ENCODE results near the gene GNAS. TPM values are rescaled to one million over a fixed set of nuclear protein-coding genes. Genes with fewer than 3 reads are reported as not detected.
A peak's percentile ranks its signal among the peaks of the same experiment; 100 is the strongest.

The GNAS gene
- total and polyA plus RNA-seq, 10 of the 15 experiments (the other 5 are each of a cell fraction or from before 2014, with no cell fraction given): 209 to 950 (median 394) TPM

GRCh38 chr20:58908221-58908620, 55.7 kb downstream of the GNAS start (continued):
- TF ChIP-seq ZNF592 (IDR thresholded peaks at IDR 0.05) (0 out of 2 replicates have a peak, but pooled peaks have one; percentile 21), ZNF384 (IDR thresholded peaks at IDR 0.05; ENCODE audit: borderline replicate concordance, low read depth, low read length) (no peak), SUZ12 (IDR thresholded peaks at IDR 0.05; ENCODE audit: unreplicated experiment) (no peak), TARDBP (IDR thresholded peaks at IDR 0.05; ENCODE audit: borderline replicate concordance) (no peak), NRF1 (conservative IDR thresholded peaks at IDR 0.05; ENCODE audit: low read depth, low read length) (no peak), E2F8 (IDR thresholded peaks at IDR 0.05; ENCODE audit: low read depth, partially characterized antibody) (no peak)
